Kidney tubule cell (primary cell): ENCODE data around the gene WDR5.
A peak's percentile ranks its signal among the peaks of the same experiment; 100 is the strongest.

Experiments used
- DNase-seq: peaks from one replicate; pipeline ENCODE4 v3.0.0-alpha.2; 2018; ENCODE audit warnings: low spot score

The WDR5 gene

DNA sequence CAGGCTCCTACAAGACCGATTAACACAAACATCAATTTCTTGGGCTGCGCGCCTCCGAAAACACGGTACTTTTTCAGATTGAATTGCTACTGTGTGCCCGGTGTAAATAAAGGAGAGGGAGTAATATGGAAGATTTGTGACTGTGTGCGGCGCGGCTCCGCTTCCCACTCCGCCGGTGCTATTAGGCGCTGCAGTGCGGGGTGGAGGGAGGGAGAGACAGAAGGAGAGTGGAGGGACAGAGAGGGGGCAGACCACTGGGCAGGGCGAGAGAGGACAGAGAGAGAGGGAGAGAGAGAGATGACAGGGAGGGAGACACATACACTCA lies 53.2 kb downstream of the WDR5 start:
- DNase-seq: no peak

DNA sequence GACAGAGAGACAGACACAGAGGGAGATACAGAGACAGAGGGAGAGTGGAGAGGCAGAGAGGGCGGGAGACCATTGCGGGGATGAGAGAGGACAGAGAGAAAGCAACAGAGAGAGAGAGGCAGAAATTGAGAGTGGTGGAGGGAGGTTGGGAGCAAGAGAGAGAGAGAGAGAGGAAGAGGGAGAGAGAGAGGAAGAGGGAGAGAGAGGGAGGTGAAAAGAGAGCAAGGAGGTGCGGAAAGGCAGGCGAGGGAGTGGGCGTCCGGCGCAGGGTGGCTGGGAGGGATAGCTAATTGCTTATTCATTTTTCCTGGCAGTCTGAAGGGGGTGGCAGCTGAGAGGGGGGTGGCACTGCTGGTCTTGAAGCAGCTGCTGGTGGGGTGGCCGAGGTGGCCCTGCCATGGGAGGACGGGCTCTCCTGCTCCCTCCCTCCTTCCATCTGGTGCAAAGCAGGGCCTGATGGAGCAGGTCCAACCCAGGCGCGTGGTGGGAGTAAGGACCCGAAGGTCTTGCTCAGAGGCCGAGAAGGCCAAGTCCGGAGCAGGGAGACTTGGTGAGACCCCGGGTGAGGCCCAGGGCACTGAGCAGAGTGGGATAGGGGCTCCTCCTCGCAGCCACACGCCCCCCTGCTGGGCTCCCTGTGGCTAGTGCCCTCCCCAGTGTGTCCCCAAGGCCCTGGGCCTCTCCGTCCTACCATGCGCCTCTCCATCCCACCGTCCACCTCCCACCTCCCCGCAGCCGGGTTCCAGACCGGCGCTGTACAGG lies 53.8 kb downstream of the WDR5 start:
- no peak for DNase-seq

DNA sequence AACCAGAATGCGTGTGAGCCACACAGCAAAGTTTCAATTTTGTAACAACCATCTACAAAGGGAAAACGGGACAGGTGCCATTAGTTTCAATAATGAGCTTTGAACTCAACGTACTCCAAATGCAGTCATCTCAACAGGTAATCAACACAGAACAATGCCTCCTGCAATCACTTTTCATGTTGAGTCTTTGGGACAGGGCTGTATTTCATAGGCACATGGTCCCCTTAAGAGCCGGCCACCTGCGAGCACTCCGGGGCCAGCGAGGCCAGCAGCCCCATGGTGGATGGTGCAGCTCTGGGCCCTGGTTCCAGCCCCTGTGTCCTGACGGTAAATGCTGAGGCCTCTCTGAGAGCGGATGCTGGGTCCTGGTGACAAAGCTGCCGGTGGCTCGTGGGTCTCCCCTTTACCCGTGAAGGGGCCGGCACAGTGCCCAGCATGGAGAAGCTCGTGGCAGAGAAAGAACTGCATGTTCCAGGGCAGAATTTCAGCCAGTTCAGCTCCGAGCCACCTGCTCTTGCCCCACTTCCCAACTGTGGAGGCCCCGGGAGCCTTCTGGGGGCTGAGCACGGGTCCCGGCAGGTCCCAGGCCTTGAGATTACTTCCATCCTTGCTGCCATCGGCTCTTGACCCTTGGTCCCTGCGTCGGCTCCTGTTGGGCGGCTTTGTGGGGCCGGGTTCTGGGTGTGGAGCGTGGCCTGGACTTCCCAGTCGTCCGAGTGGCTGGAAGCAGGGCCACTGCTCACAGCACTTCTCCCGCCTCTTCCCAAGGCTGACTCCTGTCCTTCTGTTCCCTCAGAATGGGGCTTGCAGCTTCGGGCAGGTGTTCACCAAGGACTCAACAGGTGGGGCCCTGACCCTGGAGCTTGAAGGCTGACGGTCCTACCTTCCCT lies 54.6 kb downstream of the WDR5 start:
- DNase-seq: no peak

DNA sequence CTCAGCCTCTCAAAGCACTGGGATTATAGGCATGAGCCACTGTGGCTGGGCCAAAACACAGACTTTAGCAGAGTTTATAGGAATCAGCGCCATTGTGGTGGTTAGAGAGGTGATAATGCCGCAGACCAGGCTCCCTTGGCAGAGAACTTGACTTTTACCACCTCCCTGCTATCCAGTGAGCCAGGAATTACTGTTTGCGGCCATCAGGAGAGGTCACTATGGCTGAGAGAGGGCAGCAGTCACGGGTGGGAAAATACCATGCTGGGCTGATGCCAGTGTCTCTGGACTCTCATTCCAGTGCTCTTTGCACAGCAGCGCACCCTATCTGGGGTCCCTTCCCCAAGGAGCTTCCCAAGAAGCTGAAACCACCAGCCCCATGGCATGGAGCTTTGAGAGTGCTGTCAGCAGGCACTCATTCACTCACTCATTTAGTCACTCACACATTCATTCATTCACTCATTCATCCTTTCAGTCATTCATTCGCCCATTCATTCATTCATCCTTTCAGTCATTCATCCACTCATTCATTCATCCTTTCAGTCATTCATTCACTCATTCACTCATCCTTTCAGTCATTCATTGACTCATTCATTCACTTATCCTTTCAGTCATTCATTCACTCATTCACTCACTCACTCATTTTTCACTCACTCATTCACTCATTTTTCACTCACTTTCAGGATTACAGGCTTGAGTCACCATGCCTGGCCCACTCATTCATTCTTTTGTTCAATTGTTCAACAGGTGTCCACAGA lies 55.8 kb downstream of the WDR5 start:
- DNase-seq: no peak

DNA sequence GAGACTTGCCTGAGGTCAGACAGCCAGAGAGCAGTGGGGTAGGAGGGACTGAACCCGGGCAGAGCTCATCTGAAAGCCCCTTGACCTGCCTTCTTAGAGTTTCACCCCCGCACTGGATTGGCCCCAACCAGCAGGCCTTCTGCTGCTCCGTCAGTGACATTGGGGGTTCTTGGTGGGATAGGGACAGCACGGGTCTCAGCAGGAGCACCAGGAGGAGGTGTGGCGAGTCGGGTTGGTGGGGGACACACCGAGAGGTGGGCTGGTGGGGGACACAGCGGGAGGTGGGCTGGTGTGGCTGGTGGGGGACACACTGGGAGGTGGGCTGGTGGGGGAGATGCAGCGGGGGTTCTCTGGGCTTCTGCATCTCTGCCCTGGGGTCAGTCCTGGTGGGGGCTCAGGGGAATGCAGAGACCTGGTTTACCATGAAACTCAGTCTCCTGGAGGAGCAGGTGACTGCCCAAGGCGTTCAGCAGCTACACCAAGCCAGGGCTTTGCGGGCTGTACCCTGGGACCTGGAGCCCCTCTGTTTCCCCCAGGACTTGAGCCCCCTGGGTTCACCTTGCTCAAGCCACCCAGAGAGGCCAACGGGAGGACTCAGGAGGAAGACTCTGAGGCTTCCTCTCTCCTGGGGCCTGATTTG lies 56.5 kb downstream of the WDR5 start:
- no peak for DNase-seq

DNA sequence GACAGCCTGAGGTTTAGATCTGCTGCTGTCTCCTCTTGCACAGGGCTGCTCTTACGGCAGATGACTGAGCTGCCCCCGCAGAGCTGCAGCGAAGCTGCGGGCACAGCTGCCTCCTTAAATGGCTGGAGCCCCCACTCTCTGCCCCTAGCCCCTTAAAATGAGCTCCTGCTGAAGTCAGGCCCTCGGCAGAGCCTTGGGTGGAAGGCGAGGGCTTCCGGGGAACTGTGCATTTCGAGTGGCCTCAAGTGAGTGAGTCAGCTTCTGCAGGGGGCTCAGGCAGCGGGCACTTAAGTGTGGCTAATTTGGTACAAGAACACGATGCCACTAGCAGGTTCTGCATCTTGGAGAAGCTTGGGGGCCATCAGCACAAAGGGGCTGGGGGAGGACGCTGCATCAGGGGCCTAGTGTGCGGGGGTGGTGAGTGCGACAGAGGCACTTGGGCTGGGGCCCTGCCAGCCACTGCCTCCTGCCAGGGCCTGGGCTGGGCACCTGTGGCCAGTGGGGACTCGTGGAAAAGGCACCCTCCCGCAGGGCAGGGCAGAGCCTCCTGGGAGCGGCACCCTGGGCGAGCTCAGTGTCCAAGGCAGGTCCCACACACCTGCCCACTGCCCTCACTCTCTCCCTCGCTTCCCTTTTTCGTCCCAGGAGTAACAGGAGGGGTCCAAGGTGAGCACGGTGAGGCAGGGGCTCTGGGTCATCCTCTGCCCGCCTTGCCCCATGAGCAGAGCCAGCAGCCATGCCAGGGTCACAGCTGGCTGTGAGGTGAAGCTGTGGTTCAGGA lies 57.3 kb downstream of the WDR5 start:
- DNase-seq: no peak

DNA sequence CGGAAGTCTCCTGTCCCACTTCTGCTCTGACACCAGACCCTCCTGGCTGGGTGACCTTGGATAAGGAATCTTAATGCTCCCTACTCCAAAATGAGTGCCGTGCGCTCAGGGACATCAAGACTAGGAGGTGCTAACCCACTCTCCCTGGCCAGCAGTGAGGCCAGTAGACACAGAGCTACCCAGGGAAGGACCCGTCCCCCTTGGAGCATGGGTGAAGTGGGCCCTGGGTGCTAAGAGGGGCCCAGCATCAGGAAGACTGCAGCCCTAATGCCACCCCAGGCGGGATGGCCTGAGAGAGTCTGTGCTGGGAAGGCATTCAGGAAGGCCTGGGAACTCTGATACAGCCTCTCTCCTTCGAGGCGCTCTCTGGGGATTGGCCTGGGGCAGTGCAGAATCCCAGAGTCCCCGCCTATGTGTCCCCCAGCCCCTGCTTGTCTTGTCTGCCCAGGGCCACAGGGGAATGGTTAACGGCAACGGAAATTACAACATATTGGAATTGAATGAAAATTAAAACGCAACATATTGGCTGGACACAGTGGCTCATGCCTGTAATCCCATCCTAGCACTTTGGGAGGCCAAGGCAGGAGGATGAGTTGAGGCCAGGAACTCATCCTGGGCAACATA lies 58.1 kb downstream of the WDR5 start:
- no peak for DNase-seq

DNA sequence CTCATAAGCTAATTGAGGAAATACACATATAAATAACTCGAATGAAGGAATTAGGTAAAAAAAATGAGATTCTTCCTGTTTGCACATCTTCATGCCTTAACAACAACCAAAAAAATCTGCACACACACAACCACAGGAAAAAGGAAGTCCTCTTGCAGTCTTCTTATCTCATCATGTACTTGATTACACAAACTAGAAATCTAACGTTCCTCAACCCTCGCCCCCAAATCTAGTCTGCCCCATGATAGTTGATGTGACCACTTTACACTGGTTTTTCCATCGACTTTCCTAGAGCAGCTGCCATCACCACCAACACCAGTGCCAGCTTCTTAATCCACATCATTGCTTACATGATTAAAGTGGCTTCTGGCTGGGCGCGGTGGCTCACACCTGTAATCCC lies 59.7 kb downstream of the WDR5 start:
- DNase-seq: no peak

DNA sequence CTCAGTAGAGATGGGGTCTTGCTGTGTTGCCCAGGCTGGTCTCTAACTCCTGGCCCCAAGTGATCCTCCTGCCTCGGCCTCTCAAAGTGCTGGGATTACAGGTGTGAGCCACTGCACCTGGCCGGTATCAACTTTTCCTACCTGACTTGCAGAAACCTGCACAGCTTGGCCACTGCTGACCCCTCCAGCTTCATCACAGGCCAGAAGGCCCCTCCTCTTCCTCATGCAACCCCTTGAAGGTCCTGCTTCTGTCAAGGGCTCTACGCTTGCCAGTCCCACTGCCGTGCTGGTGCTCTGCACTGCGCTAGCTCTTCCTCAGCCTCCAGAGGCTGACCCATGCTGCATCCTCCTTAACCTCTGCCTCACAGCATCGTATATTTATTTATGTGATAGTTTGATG lies 61.0 kb downstream of the WDR5 start:
- DNase-seq: no peak

DNA sequence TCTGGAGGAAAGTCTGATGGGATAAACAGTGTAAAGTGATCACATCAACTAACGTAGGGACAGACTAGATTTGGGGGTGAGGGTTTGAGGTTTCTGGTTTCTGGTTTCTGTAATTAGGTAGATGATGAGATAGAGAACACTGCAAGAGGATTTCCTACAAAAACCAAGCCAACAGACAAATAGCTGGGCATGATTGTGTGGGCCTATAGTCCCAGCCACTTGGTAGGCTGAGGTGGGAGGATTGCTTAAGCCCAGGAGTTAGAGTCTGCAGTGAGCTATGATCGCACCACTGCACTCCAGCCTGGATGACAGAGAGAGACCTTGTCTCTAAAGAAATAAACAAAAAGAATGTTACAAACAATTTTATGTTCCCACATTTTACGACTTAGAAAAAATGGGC lies 62.9 kb downstream of the WDR5 start:
- no peak for DNase-seq

DNA sequence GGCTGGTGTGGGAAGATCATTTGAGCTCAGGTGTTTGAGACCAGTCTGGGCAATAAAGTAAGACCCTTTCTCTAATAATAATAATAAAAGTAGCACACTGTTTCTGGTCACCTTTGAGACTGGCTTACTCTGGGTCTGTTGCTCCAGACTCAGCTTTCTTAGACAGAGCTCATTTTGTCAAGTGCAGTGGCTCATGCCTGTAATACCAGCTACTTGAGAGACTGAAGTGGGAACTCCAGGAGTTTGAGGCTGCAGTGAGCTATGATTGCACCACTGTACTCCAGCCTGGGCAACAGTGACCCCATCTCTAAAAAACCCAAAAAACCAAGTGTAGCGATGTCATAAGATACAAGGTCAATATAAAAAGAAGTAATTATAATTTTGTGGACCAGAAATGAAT lies 64.8 kb downstream of the WDR5 start:
- DNase-seq: no peak

DNA sequence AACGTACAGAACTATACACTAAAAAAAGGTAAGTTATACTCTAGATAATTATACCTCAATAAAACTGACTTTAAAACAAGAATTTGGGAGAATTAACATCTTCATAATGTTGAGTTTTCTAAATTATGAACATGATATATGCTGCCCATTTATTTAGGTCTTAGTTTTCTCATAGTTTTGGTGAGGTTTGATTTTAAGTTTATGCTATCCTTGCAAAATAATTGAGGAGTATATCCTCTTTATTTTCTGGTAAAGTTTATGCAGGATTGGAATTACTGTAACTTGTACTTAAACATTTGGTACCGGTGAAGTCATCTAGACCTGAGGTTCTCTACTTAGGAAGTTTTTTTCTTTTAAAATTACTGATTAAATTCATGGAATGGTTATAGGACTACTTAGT lies 67.3 kb downstream of the WDR5 start:
- no peak for DNase-seq

DNA sequence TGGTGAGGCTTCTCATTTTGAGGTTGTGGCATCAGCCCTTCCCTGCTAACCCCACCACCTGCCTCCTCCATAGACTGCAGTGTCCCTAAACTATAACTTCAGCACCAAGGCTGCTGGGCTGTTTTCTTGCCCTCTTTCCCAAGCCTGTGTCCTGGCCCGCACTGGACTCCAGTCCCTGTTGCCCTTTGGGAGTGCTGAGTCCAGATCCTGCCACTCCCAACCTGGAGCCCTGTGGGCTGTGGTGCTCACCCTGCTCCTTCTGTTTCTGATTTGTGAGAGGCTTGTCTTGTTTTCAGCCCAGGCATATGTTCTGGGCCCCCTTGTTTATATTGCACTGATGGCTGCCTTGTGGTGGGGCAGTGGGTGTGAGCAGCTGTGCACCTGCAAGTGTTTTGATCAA lies 68.2 kb downstream of the WDR5 start:
- DNase-seq: no peak

DNA sequence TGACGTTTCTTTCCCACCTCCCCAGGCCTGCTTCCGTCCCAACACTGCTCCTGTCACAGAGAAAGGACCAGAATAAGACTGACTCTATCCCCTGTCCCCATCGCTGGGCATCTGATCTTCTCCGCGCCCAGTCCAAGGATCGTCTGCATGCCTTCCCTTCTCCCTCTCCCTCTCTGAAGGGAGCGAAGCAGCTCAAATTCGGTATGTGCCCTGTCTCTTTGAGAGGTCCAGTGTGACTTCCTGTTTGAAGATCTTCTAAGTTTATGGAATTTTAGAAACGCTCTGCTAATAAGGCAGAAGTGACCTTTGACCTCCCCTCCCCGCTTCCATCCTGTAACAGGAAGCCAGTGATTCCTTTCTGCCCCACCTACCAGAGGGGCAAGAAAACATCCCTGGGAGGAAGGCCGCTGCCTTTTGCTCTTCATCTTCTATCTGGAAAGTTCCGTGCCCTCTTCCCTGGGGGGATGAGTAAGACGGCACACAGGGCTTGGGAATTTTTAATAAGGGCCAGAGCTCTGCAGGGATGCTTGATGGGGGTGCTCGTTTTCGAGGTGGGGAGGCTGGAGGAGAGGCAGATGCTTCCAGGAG lies 69.2 kb downstream of the WDR5 start:
- DNase-seq: no peak

DNA sequence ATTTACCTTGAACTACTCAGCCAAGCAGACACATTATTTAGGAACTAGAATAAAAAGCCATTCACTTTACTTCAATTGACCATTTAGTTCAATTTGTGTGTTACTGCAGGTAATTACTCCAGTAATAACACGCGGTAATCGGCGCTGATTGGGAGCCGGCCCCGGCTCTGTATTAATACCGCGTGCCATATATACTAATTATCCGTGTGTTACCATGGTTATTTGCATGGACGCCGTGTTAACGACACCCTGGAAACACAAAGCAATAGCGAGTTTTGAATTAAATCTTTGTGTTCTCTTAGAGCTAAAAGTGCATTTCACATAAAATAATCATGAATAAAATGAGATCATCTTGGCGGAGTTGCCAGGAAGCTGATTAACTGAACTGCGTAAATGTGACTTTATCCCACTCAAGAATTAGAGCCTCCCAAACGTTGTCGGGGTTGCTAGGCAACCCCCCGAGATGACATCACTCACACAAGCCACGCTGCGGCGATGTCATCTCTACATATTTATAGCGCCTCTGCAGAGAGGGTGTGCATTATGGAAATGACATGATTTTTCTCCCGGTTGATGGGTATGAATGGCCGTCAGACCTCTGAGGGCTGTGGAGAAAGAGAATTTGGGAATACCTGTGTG lies 69.9 kb downstream of the WDR5 start:
- DNase-seq: peak; percentile 8

DNA sequence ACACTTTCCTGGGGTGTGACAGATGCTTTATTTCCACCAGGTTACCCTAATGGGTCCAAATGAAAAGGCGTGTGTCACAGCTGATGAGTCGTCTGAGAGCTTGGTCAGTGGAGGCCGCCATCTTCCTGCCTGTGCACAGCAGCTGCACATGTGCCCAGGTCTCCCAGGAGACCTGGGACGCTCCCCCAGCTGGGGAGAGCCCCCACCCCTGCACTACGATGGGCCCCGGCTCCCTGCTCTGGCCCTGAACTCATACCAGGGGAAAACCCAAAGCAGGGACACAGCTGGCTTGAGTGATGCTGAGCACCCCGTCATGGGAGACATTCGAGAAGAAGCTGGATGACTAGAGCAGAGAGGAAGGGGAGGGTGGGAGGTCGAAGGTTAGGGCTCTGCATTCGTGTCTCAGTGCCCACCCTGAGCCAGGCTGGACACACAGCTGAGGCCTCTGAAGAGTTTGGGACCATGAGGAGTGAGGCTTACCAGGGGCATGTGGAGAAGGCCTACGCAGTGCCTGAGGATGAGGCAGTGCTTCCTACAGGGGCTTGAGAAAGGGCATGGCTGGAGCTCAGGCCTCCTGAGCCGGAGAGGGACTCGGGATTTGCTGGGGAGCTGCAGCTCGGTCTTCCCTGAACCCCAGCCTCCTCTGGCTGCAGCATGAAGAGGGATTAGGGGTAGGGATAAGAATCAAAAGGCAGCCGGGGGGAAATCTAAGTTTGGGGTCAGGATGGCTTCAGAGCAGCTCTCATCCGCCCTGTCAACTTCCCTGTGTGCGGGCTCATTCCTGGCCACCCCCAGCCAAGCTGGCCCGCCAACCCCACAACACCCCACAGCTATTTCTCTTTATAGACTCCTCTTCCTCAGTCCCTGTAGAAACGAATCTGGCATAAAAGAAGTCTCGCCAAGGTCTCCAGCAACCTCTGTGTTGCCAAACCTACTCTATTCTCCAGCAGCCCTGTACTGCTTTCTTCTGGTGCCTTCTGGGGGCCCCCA lies 70.7 kb downstream of the WDR5 start:
- DNase-seq: no peak

DNA sequence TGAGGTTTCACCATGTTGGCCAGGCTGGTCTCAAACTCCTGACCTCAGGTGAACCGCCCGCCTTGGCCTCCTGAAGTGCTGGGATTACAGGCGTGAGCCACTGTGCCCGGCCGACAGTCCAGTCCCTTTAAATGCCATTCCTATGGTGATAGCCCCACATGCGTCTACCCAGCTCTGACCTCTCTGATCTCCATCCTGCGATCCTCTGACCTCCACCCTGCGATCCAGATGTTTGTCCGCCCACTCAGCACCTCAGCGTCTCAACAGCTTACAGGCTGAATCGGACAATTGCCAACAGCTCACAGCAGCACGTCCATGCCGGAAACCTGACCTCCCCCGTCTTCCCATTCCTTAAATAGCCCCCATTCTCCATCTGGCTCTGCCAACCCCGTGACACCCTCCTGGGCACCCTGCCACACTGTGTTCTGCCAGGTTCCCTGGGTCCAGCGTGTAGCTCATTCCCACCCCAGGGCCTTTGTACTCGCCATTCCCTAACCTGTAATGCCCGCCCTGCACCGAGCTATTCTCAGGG lies 72.5 kb downstream of the WDR5 start:
- DNase-seq: no peak

DNA sequence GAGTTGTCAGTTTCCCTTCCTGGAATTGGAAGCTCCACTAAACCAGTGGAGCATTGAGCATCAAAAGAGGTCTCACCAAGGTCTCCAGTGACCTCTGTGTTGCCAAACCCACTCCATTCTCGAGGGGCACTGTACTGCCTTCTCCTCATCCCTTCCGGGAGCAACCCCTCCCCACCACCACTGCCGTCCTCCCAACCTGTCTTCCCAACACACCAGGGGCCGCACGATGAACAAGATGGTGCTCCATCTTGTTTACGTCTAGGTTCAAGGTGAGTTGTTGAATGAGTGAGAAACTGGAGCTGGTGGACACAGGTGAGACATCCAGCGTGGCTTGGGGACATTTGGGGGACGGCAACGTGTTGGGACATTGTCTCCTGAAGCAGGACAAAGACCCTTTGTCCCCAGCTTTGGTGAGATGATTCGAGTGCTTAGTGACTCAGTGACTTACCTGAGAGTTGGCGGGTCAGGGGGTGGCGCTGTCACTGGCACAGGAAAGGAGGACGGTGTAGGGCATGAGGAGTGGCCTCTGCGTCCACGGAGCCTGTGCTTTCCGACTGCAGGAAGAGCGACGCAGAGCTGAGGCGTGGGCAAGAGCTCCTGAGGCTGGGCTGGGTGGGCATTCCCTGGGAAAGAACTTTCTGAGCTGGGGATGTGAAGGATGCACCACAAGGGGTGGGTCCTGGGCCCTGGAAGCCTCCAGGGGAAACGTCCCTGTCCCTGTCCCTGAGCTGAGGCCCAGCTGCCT lies 73.3 kb downstream of the WDR5 start:
- DNase-seq: no peak
